GM19395 (cell line): ENCODE results near the gene METTL26.

Experiments
- ATAC-seq: cut with Tn5 transposase; IDR thresholded peaks from one replicate; pipeline ENCODE4 v1.9.1; 2021; ENCODE audit warnings: mild to moderate bottlenecking, moderate library complexity; ENCODE audit not compliant: unreplicated experiment

METTL26 gene

DNA sequence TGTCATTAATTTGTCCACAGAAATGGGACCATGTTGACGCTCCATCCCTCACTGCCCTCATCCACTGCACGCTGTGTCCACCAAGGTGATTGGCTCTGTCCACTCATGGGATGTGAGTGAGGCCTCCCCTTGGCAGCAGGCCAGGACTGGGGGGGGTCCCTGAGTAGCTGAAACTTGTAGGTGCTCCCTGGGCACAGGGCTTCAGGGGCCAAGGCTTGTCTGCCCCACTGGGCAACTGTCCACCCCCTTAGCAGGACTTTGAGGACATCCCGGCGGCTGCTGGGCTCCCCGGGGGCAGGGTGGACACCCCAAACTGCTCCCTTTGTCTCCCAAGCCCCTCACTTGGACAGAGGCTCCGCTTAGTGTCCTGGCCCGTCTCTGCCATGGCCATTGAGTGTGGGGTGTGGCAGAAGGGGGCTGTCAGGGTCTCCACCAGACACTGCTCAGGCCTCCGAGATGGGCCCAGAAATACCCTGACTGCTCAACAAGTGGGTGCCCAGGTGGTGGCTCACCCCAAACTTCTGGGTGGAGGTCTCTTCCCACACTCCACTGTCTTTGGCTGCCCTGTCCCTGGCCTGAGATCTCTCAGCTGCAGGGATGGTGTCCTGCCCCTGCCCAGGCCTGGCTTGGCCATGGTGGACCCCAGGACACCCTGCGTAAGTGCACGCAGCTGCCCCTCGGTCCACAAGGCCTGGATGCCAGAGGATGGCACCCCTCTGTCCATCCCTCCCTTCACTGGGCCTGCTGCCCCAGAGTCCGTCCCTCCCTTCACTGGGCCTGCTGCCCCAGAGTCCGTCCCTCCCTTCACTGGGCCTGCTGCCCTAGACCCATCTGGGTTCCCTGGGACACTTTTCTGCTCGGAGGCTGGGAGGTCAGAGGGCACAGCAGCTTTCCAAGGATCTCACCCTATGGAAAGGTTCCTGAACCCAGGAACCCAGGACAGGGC, 49.2 kb downstream of the METTL26 start:
- ATAC-seq: no peak

DNA sequence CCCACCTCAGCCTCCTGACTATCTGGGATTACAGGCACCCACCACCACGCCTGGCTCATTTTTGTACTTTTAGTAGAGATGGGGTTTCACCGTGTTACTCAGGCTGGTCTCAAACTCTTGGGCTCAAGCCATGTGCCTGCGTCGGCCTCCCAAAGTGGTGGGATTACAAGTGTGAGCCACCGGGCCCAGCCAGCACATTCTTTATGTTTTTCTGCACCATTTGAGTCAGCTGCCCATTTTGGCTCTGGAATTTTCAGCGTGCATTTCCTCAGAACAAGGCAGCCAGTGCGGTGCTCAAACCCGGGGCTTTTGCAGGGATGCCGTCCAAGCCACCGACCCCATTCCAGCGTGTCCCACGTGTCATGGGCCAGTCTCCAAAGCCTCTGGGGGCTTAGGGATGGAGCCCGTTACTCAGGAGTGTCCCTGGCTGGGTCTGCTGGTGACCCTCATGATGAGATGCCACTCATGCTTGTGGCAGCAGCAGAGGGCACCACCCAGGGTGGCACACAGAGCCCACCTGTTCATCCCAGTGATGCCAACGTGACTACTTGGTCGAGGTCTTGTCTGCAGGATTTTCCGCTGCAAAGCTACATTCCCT, 50.0 kb downstream of the METTL26 start:
- no peak for ATAC-seq

DNA sequence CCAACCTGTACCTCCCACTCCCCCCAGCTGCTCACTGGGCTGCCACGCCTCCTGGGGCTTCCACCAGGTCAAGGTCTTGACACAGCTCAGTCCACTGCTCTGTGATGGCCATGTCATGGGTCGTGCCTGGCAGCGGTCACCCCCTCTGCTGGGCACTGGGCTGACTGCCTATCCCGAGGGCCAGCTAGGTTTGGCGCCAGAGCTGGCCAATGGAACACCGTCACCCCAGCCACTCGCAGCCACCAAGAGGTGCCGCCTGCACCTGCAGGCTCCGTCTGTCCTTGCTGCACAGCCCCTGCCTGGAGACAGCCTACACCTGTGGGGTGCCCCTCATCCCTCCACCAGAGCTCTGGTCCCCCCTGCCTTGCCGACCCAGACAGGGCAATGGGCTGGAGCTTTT, 50.8 kb downstream of the METTL26 start:
- ATAC-seq: no peak
